SK-N-SH (cell line): ENCODE measurements around the gene KSR2. TPM values are rescaled to one million over a fixed set of nuclear protein-coding genes. Genes with fewer than 3 reads are reported as not detected.

Experiments
- CTCF ChIA-PET: fragments of 300-600, 350-600 bp; formaldehyde crosslinking; extraction: SDS; loops from one replicate; lab custom pipeline; 2021; lab: Yijun Ruan, JAX
- POLR2A ChIA-PET: fragments of 350-600 bp; sonication (Branson Sonifier 250); formaldehyde crosslinking; extraction: SDS; loops from one replicate; lab custom pipeline; 2020; ENCODE audit warnings: antibody characterized with exemption, inconsistent platforms; lab: Yijun Ruan, JAX
- DNase-seq: peaks from one replicate; pipeline ENCODE4 v3.0.0; 2012
- H2AFZ ChIP-seq: fragments of 200-600 bp; sonication (generic); 2 replicates; pipeline ENCODE4 v1.8.1; 2016; ENCODE audit warnings: antibody characterized with exemption, mild to moderate bottlenecking, low read depth
- H3F3A ChIP-seq: fragments of 200-600 bp; sonication (generic); replicated peaks from 2 replicates; pipeline ENCODE3; 2016; ENCODE audit warnings: antibody characterized with exemption, mild to moderate bottlenecking; ENCODE audit not compliant: insufficient read depth
- H3K27ac ChIP-seq, 2 experiments: fragments of 200-500 bp in 1 of 2; fragments of 200-600 bp in 1 of 2; sonication (Bioruptor generic) in 1 of 2; sonication (generic), shearing (Covaris generic) in 1 of 2; 2 replicates each; pipeline versions ENCODE4 v1.5.1 to v1.6.1; 2014 to 2016; ENCODE audit warnings: low read depth in 2 of 2, inconsistent platforms in 1 of 2, low read length in 1 of 2, mild to moderate bottlenecking in 1 of 2, mixed read lengths in 1 of 2
- H3K27me3 ChIP-seq: fragments of 200-600 bp; sonication (generic), shearing (Covaris generic); 2 replicates; pipeline ENCODE4 v1.6.1; 2016; ENCODE audit warnings: mixed run types; ENCODE audit not compliant: insufficient read depth
- H3K36me3 ChIP-seq, 2 experiments: fragments of 200-500 bp in 1 of 2; fragments of 200-600 bp in 1 of 2; sonication (Bioruptor generic) in 1 of 2; sonication (generic) in 1 of 2; replicated peaks in 1 of 2; 2 replicates each; pipeline versions ENCODE3 to v1.5.1; 2014 to 2016; ENCODE audit warnings: low read length in 1 of 2, mild to moderate bottlenecking in 1 of 2; ENCODE audit not compliant: insufficient read depth in 2 of 2, control insufficient read depth in 1 of 2
- H3K4me1 ChIP-seq, 2 experiments: fragments of 200-500 bp in 1 of 2; fragments of 200-600 bp in 1 of 2; sonication (Bioruptor generic) in 1 of 2; sonication (generic), shearing (Covaris generic) in 1 of 2; 2 replicates each; pipeline versions ENCODE4 v1.5.1 to v1.6.1; 2014 to 2016; ENCODE audit warnings: low read depth in 1 of 2, low read length in 1 of 2, mixed run types in 1 of 2; ENCODE audit not compliant: insufficient read depth in 2 of 2, control insufficient read depth in 1 of 2
- H3K4me2 ChIP-seq: fragments of 200-600 bp; sonication (generic), shearing (Covaris generic); 2 replicates; pipeline ENCODE4 v1.6.1; 2017; ENCODE audit warnings: mixed run types
- H3K4me3 ChIP-seq, 2 experiments: fragments of 200-500 bp in 1 of 2; fragments of 200-600 bp in 1 of 2; sonication (Bioruptor generic) in 1 of 2; sonication (generic), shearing (Covaris generic) in 1 of 2; 2 replicates each; pipeline versions ENCODE4 v1.5.1 to v1.8.1; 2014 to 2016; ENCODE audit warnings: low read depth in 2 of 2, inconsistent platforms in 1 of 2, low read length in 1 of 2, mild to moderate bottlenecking in 1 of 2, mixed read lengths in 1 of 2, moderate library complexity in 1 of 2
- H3K79me2 ChIP-seq: fragments of 200-600 bp; sonication (generic); 2 replicates; pipeline ENCODE4 v1.8.1; 2017; ENCODE audit warnings: mild to moderate bottlenecking; ENCODE audit not compliant: insufficient read depth
- H3K9ac ChIP-seq: fragments of 200-600 bp; sonication (generic); 2 replicates; pipeline ENCODE4 v1.6.1; 2017; ENCODE audit warnings: mixed run types
- H3K9me2 ChIP-seq: fragments of 200-600 bp; sonication (generic); 2 replicates; pipeline ENCODE4 v1.6.1; 2017; ENCODE audit warnings: mixed run types
- H3K9me3 ChIP-seq: fragments of 200-600 bp; sonication (generic); 2 replicates; pipeline ENCODE4 v1.6.1; 2017; ENCODE audit warnings: mixed run types, mild to moderate bottlenecking, moderate library complexity
- H4K20me1 ChIP-seq: fragments of 200-600 bp; sonication (generic); 2 replicates; pipeline ENCODE4 v1.6.1; 2017; ENCODE audit warnings: mild to moderate bottlenecking, mixed run types; ENCODE audit not compliant: insufficient read depth
- CHD2 ChIP-seq: fragments of 150-350 bp; IDR thresholded peaks from 2 replicates; pipeline ENCODE4 v1.6.1; 2018; ENCODE audit warnings: low read length; ENCODE audit not compliant: partially characterized antibody
- ELF1 ChIP-seq: IDR thresholded peaks from 2 replicates; pipeline ENCODE4 v1.4.0; 2012
- EZH2phosphoT487 ChIP-seq: fragments of 200-600 bp; sonication (generic); IDR thresholded peaks from 2 replicates; pipeline ENCODE4 v1.6.1; 2017; ENCODE audit warnings: low read depth, mixed run types, mild to moderate bottlenecking, antibody characterized with exemption, moderate library complexity, borderline replicate concordance
- GABPA ChIP-seq: IDR thresholded peaks from 2 replicates; pipeline ENCODE4 v1.4.0; 2012; ENCODE audit warnings: low read depth, mild to moderate bottlenecking
- GATA2 ChIP-seq: sonication (generic); formaldehyde crosslinking; IDR thresholded peaks from 2 replicates; pipeline ENCODE4 v1.5.0; 2020; ENCODE audit warnings: mild to moderate bottlenecking, missing genetic modification reagents
- IRF3 ChIP-seq: fragments of 150-350 bp; IDR thresholded peaks from 2 replicates; pipeline ENCODE4 v1.6.1; 2016; ENCODE audit warnings: mild to moderate bottlenecking, low read depth, low read length
- NFIC ChIP-seq: IDR thresholded peaks from 2 replicates; pipeline ENCODE4 v1.4.0; 2012; ENCODE audit warnings: borderline replicate concordance
- RXRA ChIP-seq: IDR thresholded peaks from 2 replicates; pipeline ENCODE4 v1.4.0; 2012; ENCODE audit warnings: low read depth, mild to moderate bottlenecking, borderline replicate concordance
- SMC3 ChIP-seq: IDR thresholded peaks from 2 replicates; pipeline ENCODE4 v1.6.1; 2012; ENCODE audit warnings: low read depth, low read length, improper control_type of control experiment
- TEAD4 ChIP-seq: IDR thresholded peaks from 2 replicates; pipeline ENCODE4 v1.4.0; 2012; ENCODE audit warnings: mild to moderate bottlenecking, borderline replicate concordance; ENCODE audit not compliant: insufficient read depth
- WGBS: methylation state at CpG from one replicate; pipeline ENCODE4 v1.1.6; 2017; ENCODE audit warnings: low lambda C conversion rate; 5-methylcytosine and 5-hydroxymethylcytosine counted together
- polyA plus RNA-seq, 3 experiments: library from polyadenylated mRNA; depleted of rRNA; stranded (reverse); fragments of >200 nt; gene quantifications; 2 replicates each; pipeline ENCODE4 v1.2.3, GENCODE V29; 2012
- TF ChIP-seq, protein P1 (sequence below): IDR thresholded peaks from 2 replicates; pipeline ENCODE4 v1.4.0; 2012; ENCODE audit warnings: low read depth, borderline replicate concordance
- TF ChIP-seq, protein P2 (sequence below): fragments of 150-350 bp; IDR thresholded peaks from 2 replicates; pipeline ENCODE4 v1.6.1; 2017; ENCODE audit warnings: antibody characterized with exemption, low read length, low read depth, borderline replicate concordance
- TF ChIP-seq, protein P3 (sequence below): IDR thresholded peaks from 2 replicates; pipeline ENCODE4 v1.4.0; 2012; ENCODE audit warnings: low read depth, borderline replicate concordance

The KSR2 gene
- polyA plus RNA-seq, 1 of the 3 experiments (the other 2 are of a cell fraction) = 0.12 TPM

DNA sequence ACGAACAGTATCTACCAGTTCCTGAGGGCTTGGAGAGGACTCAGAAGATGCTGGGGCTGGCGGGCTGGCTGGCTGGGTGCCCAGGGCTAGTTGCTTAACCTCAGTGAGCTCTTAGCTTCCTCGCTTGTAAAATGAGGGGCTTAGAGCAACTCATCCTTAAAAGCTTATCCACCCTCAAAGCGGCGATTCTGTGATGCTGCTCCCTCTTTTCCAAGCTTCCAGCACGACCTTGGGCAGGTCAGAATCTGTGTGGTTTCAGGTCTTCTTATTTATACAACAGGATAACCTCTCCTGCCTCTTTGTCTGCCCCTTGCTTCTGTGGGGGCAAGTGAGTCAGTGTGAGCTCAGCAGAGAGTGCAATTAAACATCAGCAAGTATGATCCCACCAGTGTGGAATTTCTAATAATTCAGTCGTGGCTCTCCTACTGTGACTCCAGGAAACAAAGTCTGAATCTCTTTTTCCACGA is 281.8 kb downstream of the KSR2 start (continued):
- TF ChIP-seq RXRA (peak; percentile 87), SMC3 (no peak), GABPA (no peak), GATA2 (CRISPR knock-in tag) (no peak), IRF3 (no peak)
- TF ChIP-seq, protein P1, sequence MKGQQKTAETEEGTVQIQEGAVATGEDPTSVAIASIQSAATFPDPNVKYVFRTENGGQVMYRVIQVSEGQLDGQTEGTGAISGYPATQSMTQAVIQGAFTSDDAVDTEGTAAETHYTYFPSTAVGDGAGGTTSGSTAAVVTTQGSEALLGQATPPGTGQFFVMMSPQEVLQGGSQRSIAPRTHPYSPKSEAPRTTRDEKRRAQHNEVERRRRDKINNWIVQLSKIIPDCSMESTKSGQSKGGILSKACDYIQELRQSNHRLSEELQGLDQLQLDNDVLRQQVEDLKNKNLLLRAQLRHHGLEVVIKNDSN = no peak
- TF ChIP-seq, protein P2, sequence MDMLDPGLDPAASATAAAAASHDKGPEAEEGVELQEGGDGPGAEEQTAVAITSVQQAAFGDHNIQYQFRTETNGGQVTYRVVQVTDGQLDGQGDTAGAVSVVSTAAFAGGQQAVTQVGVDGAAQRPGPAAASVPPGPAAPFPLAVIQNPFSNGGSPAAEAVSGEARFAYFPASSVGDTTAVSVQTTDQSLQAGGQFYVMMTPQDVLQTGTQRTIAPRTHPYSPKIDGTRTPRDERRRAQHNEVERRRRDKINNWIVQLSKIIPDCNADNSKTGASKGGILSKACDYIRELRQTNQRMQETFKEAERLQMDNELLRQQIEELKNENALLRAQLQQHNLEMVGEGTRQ = no peak
- TF ChIP-seq, all 33 proteins: peak for 14

- whole genome bisulfite sequencing = 89% methylated on average over 1 of the region's 1 CpG
- Histone ChIP-seq H3F3A (peaks cover 41% of the 10 kb centered on the region), H4K20me1 (no peaks in the 10 kb centered on the region), H3K4me3 (peak overlapping the region; percentile 29 to 54; a peak in 3 of 4 replicates), H3K4me1 (peaks cover 32 to 44% of the 10 kb centered on the region in 2 experiments), H3K4me2 (peak overlapping the region; percentile 70), H3K27ac (peak overlapping the region; percentile 94 to 97), H3K79me2 (no peaks in the 10 kb centered on the region), H3K9ac (peak overlapping the region; percentile 75; the same call in 1 of the 2 replicates), H3K36me3 (no peaks in the 10 kb centered on the region), H3K27me3 (no peaks in the 10 kb centered on the region), H2AFZ (no peak overlapping the region), H3K9me2 (no peaks in the 10 kb centered on the region), H3K9me3 (no peaks in the 10 kb centered on the region)
- CTCF ChIA-PET = interaction anchor here (0.7 to 2.2 kb wide), 6 partner anchors 10 to 171 kb away, joined by 3 to 19 read pairs (median 7); no protein-coding TSS in a partner anchor
- TF ChIP-seq, protein P3, sequence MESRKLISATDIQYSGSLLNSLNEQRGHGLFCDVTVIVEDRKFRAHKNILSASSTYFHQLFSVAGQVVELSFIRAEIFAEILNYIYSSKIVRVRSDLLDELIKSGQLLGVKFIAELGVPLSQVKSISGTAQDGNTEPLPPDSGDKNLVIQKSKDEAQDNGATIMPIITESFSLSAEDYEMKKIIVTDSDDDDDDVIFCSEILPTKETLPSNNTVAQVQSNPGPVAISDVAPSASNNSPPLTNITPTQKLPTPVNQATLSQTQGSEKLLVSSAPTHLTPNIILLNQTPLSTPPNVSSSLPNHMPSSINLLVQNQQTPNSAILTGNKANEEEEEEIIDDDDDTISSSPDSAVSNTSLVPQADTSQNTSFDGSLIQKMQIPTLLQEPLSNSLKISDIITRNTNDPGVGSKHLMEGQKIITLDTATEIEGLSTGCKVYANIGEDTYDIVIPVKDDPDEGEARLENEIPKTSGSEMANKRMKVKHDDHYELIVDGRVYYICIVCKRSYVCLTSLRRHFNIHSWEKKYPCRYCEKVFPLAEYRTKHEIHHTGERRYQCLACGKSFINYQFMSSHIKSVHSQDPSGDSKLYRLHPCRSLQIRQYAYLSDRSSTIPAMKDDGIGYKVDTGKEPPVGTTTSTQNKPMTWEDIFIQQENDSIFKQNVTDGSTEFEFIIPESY = no peak
- TF ChIP-seq TEAD4 (no peak), IRF3 (no peak), ELF1 (no peak), GATA2 (CRISPR knock-in tag) (no peak), NFIC (no peak), EZH2phosphoT487 (no peak), RXRA (no peak), CHD2 (no peak)
- DNase-seq = no peak
- POLR2A ChIA-PET = interaction anchor here (0.8 kb wide), 1 partner anchor 11 kb away, joined by 4 read pairs; no protein-coding TSS in a partner anchor
These were observed 282.6 kb downstream of the KSR2 start for GRCh38 chr12:117686210-117686609.
